HG02759 (cell line): Measurements from ENCODE around the gene RBM15.

Source experiments
- ATAC-seq: cut with Tn5 transposase; IDR thresholded peaks from one replicate; pipeline ENCODE4 v1.9.1; 2021; ENCODE audit warnings: mild to moderate bottlenecking, moderate library complexity; ENCODE audit not compliant: unreplicated experiment

Gene RBM15

GRCh38 chr1:110393691-110394492 is 54.7 kb downstream of the RBM15 start:
- no peak for ATAC-seq

GRCh38 chr1:110394493-110394820 is 55.3 kb downstream of the RBM15 start:
- no peak for ATAC-seq
